Uterus (tissue), 4 donors: ENCODE results near the gene SMG7. TPM values are rescaled to one million over a fixed set of nuclear protein-coding genes. Genes with fewer than 3 reads are reported as not detected.

Experiments used
- DNase-seq, 2 donors: peaks; one replicate each; pipeline ENCODE4 v3.0.0-alpha.2; 2019 to 2020
- H3K27ac ChIP-seq, 2 donors: fragments of 200-600 bp; sonication (generic); 1 replicate in 1 of 2; 2 replicates in 1 of 2; pipeline ENCODE4 v1.5.1; 2016 to 2018
- H3K27me3 ChIP-seq, 2 donors: fragments of 200-600 bp; sonication (generic); one replicate each; pipeline ENCODE4 v1.5.1; 2018 to 2019; ENCODE audit warnings: control low read depth in 1 of 2
- H3K36me3 ChIP-seq, 2 donors: fragments of 200-600 bp; sonication (generic); one replicate each; pipeline ENCODE4 v1.5.1; 2019; ENCODE audit warnings: control low read depth in 1 of 2
- H3K4me1 ChIP-seq, 2 donors: fragments of 200-600 bp; sonication (generic); one replicate each; pipeline ENCODE4 v1.5.1; 2018 to 2019; ENCODE audit warnings: control low read depth in 1 of 2
- H3K4me3 ChIP-seq, 2 donors: fragments of 200-600 bp; sonication (generic); 1 replicate in 1 of 2; 2 replicates in 1 of 2; pipeline ENCODE4 v1.5.1; 2018 to 2019; ENCODE audit warnings: mild to moderate bottlenecking in 1 of 2
- H3K9me3 ChIP-seq, 2 donors: fragments of 200-600 bp; sonication (generic); one replicate each; pipeline ENCODE4 v1.5.1; 2019; ENCODE audit warnings: control low read depth in 1 of 2
- CTCF ChIP-seq, 4 experiments: fragments of 200-600 bp in 2 of 4; fragments of 450-650 bp in 2 of 4; sonication (generic) in 2 of 4; IDR thresholded peaks; one replicate each; pipeline ENCODE4 v1.5.1; 2016 to 2019; ENCODE audit warnings: antibody characterized with exemption in 4 of 4, mild to moderate bottlenecking in 2 of 4, moderate library complexity in 1 of 4
- POLR2A ChIP-seq, 2 donors: fragments of 450-650 bp; IDR thresholded peaks; one replicate each; pipeline ENCODE4 v1.6.1; 2016; ENCODE audit warnings: antibody characterized with exemption in 2 of 2, mild to moderate bottlenecking in 1 of 2, moderate library complexity in 1 of 2
- intact Hi-C: fragments of 100-400 bp; cut with DNase I; formaldehyde crosslinking; loops from one replicate; pipeline ENCODE4 v1.15.1; 2023; ENCODE audit warnings: low total_unique reads
- total RNA-seq, 4 donors: library from RNA; depleted of rRNA in 3 of 4; stranded (reverse); fragments of >200 nt in 3 of 4; gene quantifications; one replicate each; pipeline versions ENCODE4 v1.1.0 to v1.2.4, GENCODE V29; 2014 to 2023
- donor health status: DM: yes; HTN: yes; CAD: no.

Gene SMG7
- total RNA-seq, 4 donors from 2014 or later = 9.1 to 63.1 (median 37.0) TPM

- H3K27me3 ChIP-seq = no peaks in the 10 kb centered on the region
- H3K4me1 ChIP-seq = no peaks in the 10 kb centered on the region
- no peaks in the 10 kb centered on the region for H3K9me3 ChIP-seq
- H3K4me3 ChIP-seq = no peak overlapping the region
- TF ChIP-seq POLR2A (IDR thresholded peaks at IDR 0.05) (no peak), CTCF (IDR thresholded peaks at IDR 0.05) (no peak)
- no peak overlapping the region for H3K27ac ChIP-seq
- DNase-seq = no peak
- intact Hi-C loops = no loop called here
- no peaks in the 10 kb centered on the region for H3K36me3 ChIP-seq
Measured at GRCh38 chr1:183457449-183457848, 14.8 kb upstream of the SMG7 start.

- no peaks in the 10 kb centered on the region for H3K27me3 ChIP-seq
- no peaks in the 10 kb centered on the region for H3K4me1 ChIP-seq
- no peaks in the 10 kb centered on the region for H3K9me3 ChIP-seq
- no peak overlapping the region for H3K4me3 ChIP-seq
- DNase-seq = no peak
- intact Hi-C loops = no loop called here
- TF ChIP-seq POLR2A (IDR thresholded peaks at IDR 0.05) = no peak
- TF ChIP-seq CTCF (IDR thresholded peaks at IDR 0.05) = no peak
- H3K27ac ChIP-seq = no peak overlapping the region
- no peaks in the 10 kb centered on the region for H3K36me3 ChIP-seq
Measured at GRCh38 chr1:183460596-183460995, 11.7 kb upstream of the SMG7 start.

GRCh38 chr1:183461350-183461749 is 10.9 kb upstream of the SMG7 start:
- Histone ChIP-seq H3K27me3 (no peaks in the 10 kb centered on the region), H3K36me3 (no peaks in the 10 kb centered on the region), H3K4me3 (no peak overlapping the region), H3K9me3 (no peaks in the 10 kb centered on the region), H3K4me1 (no peaks in the 10 kb centered on the region), H3K27ac (no peak overlapping the region)
- intact Hi-C loops = no loop called here
- TF ChIP-seq CTCF (IDR thresholded peaks at IDR 0.05) (no peak), POLR2A (IDR thresholded peaks at IDR 0.05) (no peak)
- DNase-seq = no peak

- Histone ChIP-seq H3K36me3 (no peaks in the 10 kb centered on the region), H3K4me3 (no peak overlapping the region), H3K27ac (no peak overlapping the region), H3K9me3 (no peaks in the 10 kb centered on the region), H3K4me1 (no peaks in the 10 kb centered on the region), H3K27me3 (no peaks in the 10 kb centered on the region)
- TF ChIP-seq CTCF (IDR thresholded peaks at IDR 0.05) (no peak), POLR2A (IDR thresholded peaks at IDR 0.05) (no peak)
- DNase-seq = no peak
- intact Hi-C loops = no loop called here
Measured at GRCh38 chr1:183463566-183463965, 8.7 kb upstream of the SMG7 start.

GRCh38 chr1:183466781-183467180 is 5.5 kb upstream of the SMG7 start:
- intact Hi-C loops = no loop called here
- H3K36me3 ChIP-seq = no peaks in the 10 kb centered on the region
- H3K27ac ChIP-seq = no peak overlapping the region
- no peaks in the 10 kb centered on the region for H3K27me3 ChIP-seq
- TF ChIP-seq CTCF (IDR thresholded peaks at IDR 0.05) (no peak), POLR2A (IDR thresholded peaks at IDR 0.05) (no peak)
- no peaks in the 10 kb centered on the region for H3K9me3 ChIP-seq
- no peaks in the 10 kb centered on the region for H3K4me1 ChIP-seq
- no peak for DNase-seq
- no peak overlapping the region for H3K4me3 ChIP-seq
